HepG2 (cell line): Measurements from ENCODE around the gene NACC2. TPM values are rescaled to one million over a fixed set of nuclear protein-coding genes. Genes with fewer than 3 reads are reported as not detected.

Experiments used
- HHEX ChIP-seq: IDR thresholded peaks from 2 replicates; pipeline ENCODE4 v1.6.1; 2016; ENCODE audit warnings: control low read depth
- HOXA3 ChIP-seq: sonication (generic); formaldehyde crosslinking; IDR thresholded peaks from 2 replicates; pipeline ENCODE4 v1.5.0; 2020; ENCODE audit warnings: missing genetic modification reagents
- IKZF5 ChIP-seq: IDR thresholded peaks from 2 replicates; pipeline ENCODE4 v1.6.1; 2018; ENCODE audit warnings: missing genetic modification reagents, mild to moderate bottlenecking, missing compliant biosample characterization
- ISX ChIP-seq: sonication (generic); formaldehyde crosslinking; conservative IDR thresholded peaks from 2 replicates; pipeline ENCODE4 v1.5.0; 2020; ENCODE audit warnings: missing genetic modification reagents
- MED1 ChIP-seq: sonication (generic); formaldehyde crosslinking; IDR thresholded peaks from 2 replicates; pipeline ENCODE4 v1.4.0; 2020; ENCODE audit warnings: missing genetic modification reagents
- NCOA1 ChIP-seq: sonication (generic); formaldehyde crosslinking; IDR thresholded peaks from 2 replicates; pipeline ENCODE4 v1.9.0; 2021; ENCODE audit warnings: missing genetic modification reagents
- PHF8 ChIP-seq: sonication (generic); formaldehyde crosslinking; IDR thresholded peaks from 2 replicates; pipeline ENCODE4 v1.5.0; 2020; ENCODE audit warnings: missing genetic modification reagents
- RBM22 ChIP-seq: fragments of 200-400 bp; formaldehyde crosslinking; optimal IDR thresholded peaks from 2 replicates; pipeline ENCODE3; 2017; ENCODE audit warnings: mild to moderate bottlenecking, low read length, moderate library complexity
- RNF2 ChIP-seq: fragments of 450-650 bp; conservative IDR thresholded peaks from 2 replicates; pipeline ENCODE4 v1.6.1; 2016; ENCODE audit warnings: low read depth
- SMARCE1 ChIP-seq: fragments of 450-650 bp; IDR thresholded peaks from 2 replicates; pipeline ENCODE4 v1.6.1; 2017; ENCODE audit warnings: borderline replicate concordance
- SNAI1 ChIP-seq: sonication (generic); formaldehyde crosslinking; IDR thresholded peaks from 2 replicates; pipeline ENCODE4 v1.5.0; 2020; ENCODE audit warnings: mild to moderate bottlenecking, missing genetic modification reagents, borderline replicate concordance
- TBX3 ChIP-seq: fragments of 450-650 bp; IDR thresholded peaks from 2 replicates; pipeline ENCODE4 v1.6.1; 2017; ENCODE audit warnings: antibody characterized with exemption, mild to moderate bottlenecking, inconsistent platforms, borderline replicate concordance
- USF2 ChIP-seq, 2 experiments: sonication (generic) in 1 of 2; formaldehyde crosslinking in 1 of 2; IDR thresholded peaks; 2 replicates each; pipeline versions ENCODE4 v1.5.1 to v1.6.1; 2011 to 2020; ENCODE audit warnings: borderline replicate concordance in 1 of 2, low read depth in 1 of 2, low read length in 1 of 2, mild to moderate bottlenecking in 1 of 2, missing genetic modification reagents in 1 of 2, moderate library complexity in 1 of 2
- ZBTB40 ChIP-seq, 2 experiments: fragments of 450-650 bp in 1 of 2; sonication (generic) in 1 of 2; formaldehyde crosslinking in 1 of 2; IDR thresholded peaks; 2 replicates each; pipeline versions ENCODE4 v1.6.1 to v1.8.0; 2016 to 2022; ENCODE audit warnings: antibody characterized with exemption in 1 of 2, mild to moderate bottlenecking in 1 of 2, missing genetic modification reagents in 1 of 2
- ZBTB42 ChIP-seq: sonication (generic); formaldehyde crosslinking; IDR thresholded peaks from 2 replicates; pipeline ENCODE4 v1.5.0; 2020; ENCODE audit warnings: mild to moderate bottlenecking, missing genetic modification reagents
- ZNF652 ChIP-seq: IDR thresholded peaks from 2 replicates; pipeline ENCODE4 v1.6.1; 2016; ENCODE audit warnings: low read depth, borderline replicate concordance
- ZNF766 ChIP-seq: sonication (generic); formaldehyde crosslinking; IDR thresholded peaks from 2 replicates; pipeline ENCODE4 v1.5.0; 2020; ENCODE audit warnings: missing genetic modification reagents, borderline replicate concordance
- polyA plus RNA-seq, 8 experiments: library from polyadenylated mRNA; depleted of rRNA in 3 of 8; stranded (reverse) in 7 of 8; unstranded in 1 of 8; fragments of >200 nt; fragmentation: Illumina TruSeq in 4 of 8; extraction: Trizol in 4 of 8; gene quantifications; 2 replicates each; pipeline versions ENCODE4 v1.2.1 to v1.2.3, GENCODE V29; 2011 to 2016; ENCODE audit warnings: low read depth in 4 of 8, missing spikeins in 1 of 8, mixed read lengths in 1 of 8; ENCODE audit not compliant: insufficient read depth in 1 of 8
- total RNA-seq, 5 experiments: library from RNA; depleted of rRNA; stranded (reverse); fragments of >200 nt; fragmentation: Illumina TruSeq; extraction: Trizol; gene quantifications; 2 replicates each; pipeline ENCODE4 v1.2.3, GENCODE V29; 2016; ENCODE audit warnings: low read depth in 1 of 5

The NACC2 gene
- total and polyA plus RNA-seq, 2 of the 13 experiments (the other 11 are each of a cell fraction or from before 2014, with no cell fraction given) = 5.9 to 12.3 TPM

GRCh38 chr9:136093995-136094881, 851 bp downstream of the NACC2 start (continued):
- TF ChIP-seq ZBTB40 (IDR thresholded peaks at IDR 0.05) (no peak), ZBTB40 (CRISPR knock-in tag; IDR thresholded peaks at IDR 0.05) (no peak), IKZF5 (peak; percentile 42; the same call in 1 of the 2 replicates), ZNF766 (CRISPR knock-in tag) (0 out of 2 replicates have a peak, but pooled peaks have one; percentile 25), PHF8 (CRISPR knock-in tag) (peak; percentile 84), SMARCE1 (no peak), ZNF652 (CRISPR knock-in tag) (no peak), MED1 (CRISPR knock-in tag) (peak; percentile 52), SNAI1 (CRISPR knock-in tag) (no peak), RNF2 (no peak), RBM22 (no peak), HOXA3 (CRISPR knock-in tag) (peak; percentile 46), TBX3 (no peak), NCOA1 (CRISPR knock-in tag) (no peak), HHEX (no peak), USF2 (IDR thresholded peaks at IDR 0.05; ENCODE audit: low read depth, low read length) (peak; percentile 80), USF2 (CRISPR knock-in tag; IDR thresholded peaks at IDR 0.05; ENCODE audit: borderline replicate concordance) (peak; percentile 79; the same call in 1 of the 2 replicates), ISX (no peak), ZBTB42 (CRISPR knock-in tag) (no peak)
